SK-N-SH (cell line): ENCODE results near the gene ZFYVE27.

ENCODE experiments used
- EP300 ChIP-seq, 2 experiments: IDR thresholded peaks; 2 replicates each; pipeline versions ENCODE4 v1.4.0 to v1.6.1; 2012; ENCODE audit warnings: borderline replicate concordance in 1 of 2, low read depth in 1 of 2, low read length in 1 of 2
- JUND ChIP-seq: IDR thresholded peaks from 2 replicates; pipeline ENCODE4 v1.4.0; 2012
- POLR2AphosphoS5 ChIP-seq: IDR thresholded peaks from 2 replicates; pipeline ENCODE4 v1.6.1; 2012; ENCODE audit warnings: low read depth, low read length
- TF ChIP-seq, protein P1 (sequence below): fragments of 200-600 bp; sonication (generic); IDR thresholded peaks from 2 replicates; pipeline ENCODE4 v1.6.1; 2017; ENCODE audit warnings: antibody characterized with exemption, mild to moderate bottlenecking, moderate library complexity
- TF ChIP-seq, protein P2 (sequence below): IDR thresholded peaks from 2 replicates; pipeline ENCODE4 v1.4.0; 2012; ENCODE audit warnings: low read depth
- TF ChIP-seq, protein P3 (sequence below): fragments of 150-350 bp; IDR thresholded peaks from 2 replicates; pipeline ENCODE4 v1.6.1; 2017; ENCODE audit warnings: antibody characterized with exemption, low read length, low read depth, borderline replicate concordance
- TF ChIP-seq, protein P4 (sequence below): IDR thresholded peaks from 2 replicates; pipeline ENCODE4 v1.4.0; 2012; ENCODE audit warnings: low read depth, borderline replicate concordance

DNA sequence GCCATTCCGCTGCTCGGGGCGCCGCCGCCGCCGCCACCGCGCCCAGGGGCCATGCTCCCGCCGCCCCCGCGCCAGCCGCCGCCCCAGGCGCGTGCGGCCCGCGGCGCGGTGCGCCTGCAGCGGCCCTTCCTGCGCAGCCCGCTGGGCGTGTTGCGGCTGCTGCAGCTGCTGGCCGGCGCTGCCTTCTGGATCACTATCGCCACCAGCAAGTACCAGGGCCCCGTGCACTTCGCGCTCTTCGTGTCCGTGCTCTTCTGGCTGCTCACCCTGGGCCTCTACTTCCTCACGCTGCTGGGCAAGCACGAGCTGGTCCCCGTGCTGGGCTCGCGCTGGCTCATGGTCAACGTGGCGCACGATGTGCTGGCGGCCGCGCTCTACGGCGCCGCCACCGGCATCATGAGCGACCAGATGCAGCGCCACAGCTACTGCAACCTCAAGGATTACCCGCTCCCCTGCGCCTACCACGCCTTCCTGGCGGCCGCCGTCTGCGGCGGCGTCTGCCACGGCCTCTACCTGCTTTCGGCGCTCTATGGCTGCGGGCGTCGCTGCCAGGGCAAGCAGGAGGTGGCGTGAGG is 23.0 kb upstream of the ZFYVE27 start:
- TF ChIP-seq POLR2AphosphoS5 (no peak; the same call in 1 of the 2 replicates), EP300 (IDR thresholded peaks at IDR 0.05; ENCODE audit: borderline replicate concordance in 1 of 2, low read depth in 1 of 2, low read length in 1 of 2) (no peak), JUND (no peak)
- TF ChIP-seq, protein P1, sequence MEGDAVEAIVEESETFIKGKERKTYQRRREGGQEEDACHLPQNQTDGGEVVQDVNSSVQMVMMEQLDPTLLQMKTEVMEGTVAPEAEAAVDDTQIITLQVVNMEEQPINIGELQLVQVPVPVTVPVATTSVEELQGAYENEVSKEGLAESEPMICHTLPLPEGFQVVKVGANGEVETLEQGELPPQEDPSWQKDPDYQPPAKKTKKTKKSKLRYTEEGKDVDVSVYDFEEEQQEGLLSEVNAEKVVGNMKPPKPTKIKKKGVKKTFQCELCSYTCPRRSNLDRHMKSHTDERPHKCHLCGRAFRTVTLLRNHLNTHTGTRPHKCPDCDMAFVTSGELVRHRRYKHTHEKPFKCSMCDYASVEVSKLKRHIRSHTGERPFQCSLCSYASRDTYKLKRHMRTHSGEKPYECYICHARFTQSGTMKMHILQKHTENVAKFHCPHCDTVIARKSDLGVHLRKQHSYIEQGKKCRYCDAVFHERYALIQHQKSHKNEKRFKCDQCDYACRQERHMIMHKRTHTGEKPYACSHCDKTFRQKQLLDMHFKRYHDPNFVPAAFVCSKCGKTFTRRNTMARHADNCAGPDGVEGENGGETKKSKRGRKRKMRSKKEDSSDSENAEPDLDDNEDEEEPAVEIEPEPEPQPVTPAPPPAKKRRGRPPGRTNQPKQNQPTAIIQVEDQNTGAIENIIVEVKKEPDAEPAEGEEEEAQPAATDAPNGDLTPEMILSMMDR: peak; percentile 29; the same call in 1 of the 2 replicates
- TF ChIP-seq, protein P2, sequence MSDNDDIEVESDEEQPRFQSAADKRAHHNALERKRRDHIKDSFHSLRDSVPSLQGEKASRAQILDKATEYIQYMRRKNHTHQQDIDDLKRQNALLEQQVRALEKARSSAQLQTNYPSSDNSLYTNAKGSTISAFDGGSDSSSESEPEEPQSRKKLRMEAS: peak; percentile 91; the same call in 1 of the 2 replicates
- TF ChIP-seq, protein P3, sequence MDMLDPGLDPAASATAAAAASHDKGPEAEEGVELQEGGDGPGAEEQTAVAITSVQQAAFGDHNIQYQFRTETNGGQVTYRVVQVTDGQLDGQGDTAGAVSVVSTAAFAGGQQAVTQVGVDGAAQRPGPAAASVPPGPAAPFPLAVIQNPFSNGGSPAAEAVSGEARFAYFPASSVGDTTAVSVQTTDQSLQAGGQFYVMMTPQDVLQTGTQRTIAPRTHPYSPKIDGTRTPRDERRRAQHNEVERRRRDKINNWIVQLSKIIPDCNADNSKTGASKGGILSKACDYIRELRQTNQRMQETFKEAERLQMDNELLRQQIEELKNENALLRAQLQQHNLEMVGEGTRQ: no peak
- TF ChIP-seq, protein P4, sequence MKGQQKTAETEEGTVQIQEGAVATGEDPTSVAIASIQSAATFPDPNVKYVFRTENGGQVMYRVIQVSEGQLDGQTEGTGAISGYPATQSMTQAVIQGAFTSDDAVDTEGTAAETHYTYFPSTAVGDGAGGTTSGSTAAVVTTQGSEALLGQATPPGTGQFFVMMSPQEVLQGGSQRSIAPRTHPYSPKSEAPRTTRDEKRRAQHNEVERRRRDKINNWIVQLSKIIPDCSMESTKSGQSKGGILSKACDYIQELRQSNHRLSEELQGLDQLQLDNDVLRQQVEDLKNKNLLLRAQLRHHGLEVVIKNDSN: no peak
